Erythroblast (primary cell): Measurements from ENCODE around the gene NEK3.

Experiments used
- GATA1 ChIP-seq: IDR thresholded peaks from 2 replicates; pipeline ENCODE4 v1.6.1; 2011; ENCODE audit warnings: low read depth, mild to moderate bottlenecking, control low read depth, low read length, moderate library complexity
- POLR2A ChIP-seq: IDR thresholded peaks from 2 replicates; pipeline ENCODE4 v1.6.1; 2011; ENCODE audit warnings: mild to moderate bottlenecking, low read length

DNA sequence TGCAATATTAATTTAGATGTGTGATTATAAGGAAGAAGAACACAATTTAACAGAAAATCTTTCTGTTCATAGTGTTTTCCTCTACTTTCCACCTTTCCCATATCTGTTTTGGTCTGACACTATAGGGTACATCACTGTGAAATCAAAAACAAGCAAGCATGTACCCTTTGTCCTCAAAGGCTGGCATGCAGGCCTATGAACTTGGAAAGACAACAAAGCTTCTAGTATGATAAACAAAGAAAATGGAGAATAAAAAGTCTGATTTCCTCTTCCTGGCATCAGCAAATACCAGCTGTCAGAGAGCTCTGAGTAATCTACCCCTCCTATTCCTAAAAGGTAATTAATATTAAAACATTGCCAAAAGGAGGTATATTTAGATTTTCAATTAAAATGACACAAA, 5.6 kb upstream of the NEK3 start:
- TF ChIP-seq POLR2A (no peak), GATA1 (no peak)
